AG04450 (cell line): ENCODE results near the gene ASXL3. TPM values are rescaled to one million over a fixed set of nuclear protein-coding genes. Genes with fewer than 3 reads are reported as not detected.

Source experiments
- CTCF ChIA-PET: fragments of 300-600, 350-600 bp; formaldehyde crosslinking; extraction: SDS; loops from one replicate; lab custom pipeline; 2022; ENCODE audit warnings: antibody characterized with exemption, inconsistent platforms; lab: Charles Lee
- POLR2A ChIA-PET: fragments of 350-600 bp; formaldehyde crosslinking; extraction: SDS; loops from one replicate; lab custom pipeline; 2021; ENCODE audit warnings: antibody characterized with exemption, inconsistent platforms; lab: Yijun Ruan, JAX
- DNase-seq: peaks from one replicate; pipeline ENCODE4 v3.0.0-alpha.2; 2011; ENCODE audit warnings: low read depth, low spot score
- H3K27ac ChIP-seq: one replicate; pipeline ENCODE4 v1.5.1; 2012; ENCODE audit warnings: low read depth, low read length, control low read depth
- H3K27me3 ChIP-seq: one replicate; pipeline ENCODE4 v1.6.0; 2012; ENCODE audit warnings: low read length; ENCODE audit not compliant: control insufficient read depth, insufficient read depth
- H3K4me3 ChIP-seq: 2 replicates; pipeline ENCODE4 v1.5.1; 2011; ENCODE audit warnings: mild to moderate bottlenecking, low read depth, low read length, control low read depth
- H3K9me3 ChIP-seq: 2 replicates; pipeline ENCODE4 v1.5.1; 2012; ENCODE audit warnings: low read length; ENCODE audit not compliant: control insufficient read depth, insufficient read depth
- CTCF ChIP-seq: IDR thresholded peaks from 2 replicates; pipeline ENCODE4 v1.5.1; 2011; ENCODE audit warnings: low read depth, low read length, control low read depth, inconsistent platforms
- polyA plus RNA-seq: library from polyadenylated mRNA; depleted of rRNA; stranded (reverse); fragments of >200 nt; gene quantifications from 2 replicates; pipeline ENCODE4 v1.2.3, GENCODE V29; 2011

The ASXL3 gene
- polyA plus RNA-seq, 1 experiment = 0.19 TPM

GRCh38 chr18:33581856-33582255, 3.8 kb downstream of the ASXL3 start:
- no peak for DNase-seq
- POLR2A ChIA-PET = no interaction called here
- Histone ChIP-seq H3K27me3 (peaks cover 27% of the 10 kb centered on the region), H3K4me3 (no peak overlapping the region), H3K27ac (no peak overlapping the region), H3K9me3 (no peaks in the 10 kb centered on the region)
- no peak for TF ChIP-seq CTCF
- CTCF ChIA-PET = interaction anchor here (0.6 to 1.0 kb wide), 2 partner anchors 18 to 42 kb away, joined by 4 read pairs; no protein-coding TSS in a partner anchor

GRCh38 chr18:33583901-33584300, 5.9 kb downstream of the ASXL3 start:
- POLR2A ChIA-PET = no interaction called here
- no peak for TF ChIP-seq CTCF
- Histone ChIP-seq H3K9me3 (no peaks in the 10 kb centered on the region), H3K27me3 (peaks cover 16% of the 10 kb centered on the region), H3K27ac (no peak overlapping the region), H3K4me3 (no peak overlapping the region)
- CTCF ChIA-PET = interaction anchor here (1.0 kb wide), 1 partner anchor 29 kb away, joined by 3 read pairs; no protein-coding TSS in a partner anchor
- DNase-seq = no peak

GRCh38 chr18:33584548-33585430, 6.8 kb downstream of the ASXL3 start:
- Histone ChIP-seq H3K27me3 (peaks cover 10% of the 10 kb centered on the region), H3K9me3 (no peaks in the 10 kb centered on the region), H3K4me3 (no peak overlapping the region), H3K27ac (no peak overlapping the region)
- ChIA-PET CTCF (interaction anchor here (1.0 kb wide), 1 partner anchor 30 kb away, joined by 3 read pairs; no protein-coding TSS in a partner anchor), POLR2A (no interaction called here)
- DNase-seq = no peak
- no peak for TF ChIP-seq CTCF

- CTCF ChIA-PET = no interaction called here
- Histone ChIP-seq H3K4me3 (no peak overlapping the region), H3K27ac (no peak overlapping the region), H3K9me3 (no peaks in the 10 kb centered on the region), H3K27me3 (peaks cover 6% of the 10 kb centered on the region)
- POLR2A ChIA-PET = no interaction called here
- no peak for DNase-seq
- no peak for TF ChIP-seq CTCF
Measured at GRCh38 chr18:33585431-33585775, 7.4 kb downstream of the ASXL3 start.

GRCh38 chr18:33588361-33588760, 10.3 kb downstream of the ASXL3 start:
- Histone ChIP-seq H3K4me3 (no peak overlapping the region), H3K27me3 (no peaks in the 10 kb centered on the region), H3K27ac (no peak overlapping the region), H3K9me3 (no peaks in the 10 kb centered on the region)
- CTCF ChIA-PET = no interaction called here
- DNase-seq = no peak
- POLR2A ChIA-PET = no interaction called here
- TF ChIP-seq CTCF = no peak
